Naive B cell (primary cell): ENCODE measurements around the gene C20orf173. TPM values are rescaled to one million over a fixed set of nuclear protein-coding genes. Genes with fewer than 3 reads are reported as not detected.
A peak's percentile ranks its signal among the peaks of the same experiment; 100 is the strongest.

Experiments
- ATAC-seq, 2 donors: fragments of 150-1000 bp; cut with Tn5 transposase; 2 replicates each; pipeline ENCODE4 v1.10.0; 2021; ENCODE audit warnings: low read depth in 2 of 2, mild to moderate bottlenecking in 2 of 2, moderate library complexity in 2 of 2
- DNase-seq: peaks from one replicate; pipeline ENCODE4 v3.0.0; 2022
- H3K27ac Mint-ChIP-seq, 6 donors: one replicate each; pipeline ENCODE4 v1.8.0; 2020 to 2022; ENCODE audit warnings: mild to moderate bottlenecking in 6 of 6, mixed read lengths in 6 of 6, moderate library complexity in 5 of 6, inconsistent platforms in 2 of 6
- H3K27me3 Mint-ChIP-seq, 3 donors: one replicate each; pipeline ENCODE4 v1.8.0; 2021 to 2022; ENCODE audit warnings: mixed read lengths in 3 of 3, mild to moderate bottlenecking in 1 of 3
- H3K36me3 Mint-ChIP-seq, 2 donors: one replicate each; pipeline ENCODE4 v1.8.0; 2020 to 2022; ENCODE audit warnings: mixed read lengths in 2 of 2, inconsistent platforms in 1 of 2, mild to moderate bottlenecking in 1 of 2
- H3K4me1 Mint-ChIP-seq, 3 donors: one replicate each; pipeline ENCODE4 v1.8.0; 2020 to 2022; ENCODE audit warnings: mixed read lengths in 3 of 3, inconsistent platforms in 1 of 3, mild to moderate bottlenecking in 1 of 3, moderate library complexity in 1 of 3
- H3K4me3 Mint-ChIP-seq, 8 donors: one replicate each; pipeline ENCODE4 v1.8.0; 2020 to 2022; ENCODE audit warnings: mild to moderate bottlenecking in 8 of 8, mixed read lengths in 8 of 8, moderate library complexity in 8 of 8, inconsistent platforms in 2 of 8
- H3K9me3 Mint-ChIP-seq, 7 donors: one replicate each; pipeline ENCODE4 v1.8.0; 2020 to 2022; ENCODE audit warnings: mixed read lengths in 7 of 7, mild to moderate bottlenecking in 5 of 7, inconsistent platforms in 2 of 7, moderate library complexity in 1 of 7
- polyA plus RNA-seq, 6 donors: library from polyadenylated mRNA; unstranded; fragments of 300-500 nt; fragmentation: Illumina TruSeq; gene quantifications; one replicate each; pipeline ENCODE4 v1.2.3, GENCODE V29; 2021; ENCODE audit warnings: low read depth in 6 of 6

The C20orf173 gene
- polyA plus RNA-seq, result not detected

GRCh38 chr20:35529552-35529951 lies at the start of gene C20orf173:
Gene C20orf173, minus strand, starts transcription at chr20:35529652. Its CDS starts 279 bp downstream, at chr20:35529373.
- no peak for DNase-seq
- Mint-ChIP-seq H3K9me3 (no peaks in the 10 kb centered on the region), H3K27ac (no peak within 1 kb of the TSS), H3K4me3 (no peak within 1 kb of the TSS), H3K4me1 (peaks cover 0 to 5% (median 0%) of the 10 kb centered on the region in 3 donors), H3K27me3 (no peaks in the 10 kb centered on the region), H3K36me3 (no peaks in the 10 kb centered on the region)
- no peak for ATAC-seq

DNA sequence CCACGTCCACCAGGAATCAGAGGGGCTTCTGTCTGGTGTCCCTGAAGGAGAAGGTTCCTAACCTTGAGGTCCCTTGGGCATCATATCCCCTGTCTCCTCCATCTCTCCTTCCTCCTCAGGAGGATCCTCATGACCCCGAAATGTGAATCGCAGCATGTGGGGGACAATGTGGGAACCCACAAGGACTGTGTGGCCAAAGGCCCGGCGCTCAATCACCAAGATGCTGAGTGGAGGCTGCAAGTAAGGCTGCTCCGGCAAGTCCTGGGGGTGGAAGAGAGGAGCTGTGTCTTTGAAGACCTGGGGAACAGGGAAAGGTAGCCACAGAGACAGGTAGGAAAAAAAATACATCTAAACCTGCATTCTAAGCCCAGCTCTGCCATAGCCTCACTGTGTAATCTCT lies 49.7 kb upstream of the C20orf173 start:
- DNase-seq (no peak), ATAC-seq (no peak)
- Mint-ChIP-seq H3K36me3 (peaks cover 2 to 4% of the 10 kb centered on the region in 2 donors), H3K27me3 (peaks cover 7 to 31% (median 9%) of the 10 kb centered on the region in 3 donors), H3K27ac (no peak overlapping the region), H3K9me3 (peaks cover 0 to 22% (median 12%) of the 10 kb centered on the region in 7 donors), H3K4me3 (no peak overlapping the region), H3K4me1 (no peaks in the 10 kb centered on the region)

GRCh38 chr20:35578469-35578868 lies 49.0 kb upstream of the C20orf173 start:
- peaks cover 7 to 31% (median 9%) of the 10 kb centered on the region in 3 donors for H3K27me3 Mint-ChIP-seq
- peaks cover 4 to 6% of the 10 kb centered on the region in 2 donors for H3K36me3 Mint-ChIP-seq
- DNase-seq (no peak), ATAC-seq (no peak)
- H3K4me1 Mint-ChIP-seq, result no peaks in the 10 kb centered on the region
- peak overlapping the region in 1 of 6 donors; percentile 77 for H3K27ac Mint-ChIP-seq
- H3K4me3 Mint-ChIP-seq, result no peak overlapping the region
- H3K9me3 Mint-ChIP-seq, result peaks cover 0 to 28% (median 16%) of the 10 kb centered on the region in 7 donors

DNA sequence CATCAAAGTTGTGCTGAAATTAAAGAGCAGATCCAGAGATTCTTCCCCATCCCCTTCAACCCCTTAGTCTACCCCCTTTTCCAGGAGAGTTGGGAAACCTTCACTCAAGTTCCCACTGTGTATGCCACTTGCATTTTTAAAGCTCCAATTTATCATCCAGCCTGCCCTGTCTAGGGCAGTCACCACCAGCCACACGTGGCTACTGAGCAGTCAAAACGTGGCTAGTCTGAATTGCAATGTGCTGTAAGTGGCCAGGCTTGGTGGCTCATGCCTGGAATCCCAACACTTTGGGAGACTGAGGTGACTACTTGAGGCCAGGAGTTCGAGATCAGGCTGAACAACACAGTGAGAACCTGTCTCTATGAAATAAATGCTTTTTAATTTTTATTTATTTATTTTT lies 47.4 kb upstream of the C20orf173 start:
- no peak for DNase-seq
- no peaks in the 10 kb centered on the region for H3K4me1 Mint-ChIP-seq
- H3K36me3 Mint-ChIP-seq, result peaks cover 9 to 14% of the 10 kb centered on the region in 2 donors
- H3K9me3 Mint-ChIP-seq, result peaks cover 0 to 33% (median 19%) of the 10 kb centered on the region in 7 donors
- H3K27ac Mint-ChIP-seq, result peak overlapping the region in 1 of 6 donors; percentile 37
- peaks cover 7 to 23% (median 9%) of the 10 kb centered on the region in 3 donors for H3K27me3 Mint-ChIP-seq
- ATAC-seq, result no peak
- no peak overlapping the region for H3K4me3 Mint-ChIP-seq

DNA sequence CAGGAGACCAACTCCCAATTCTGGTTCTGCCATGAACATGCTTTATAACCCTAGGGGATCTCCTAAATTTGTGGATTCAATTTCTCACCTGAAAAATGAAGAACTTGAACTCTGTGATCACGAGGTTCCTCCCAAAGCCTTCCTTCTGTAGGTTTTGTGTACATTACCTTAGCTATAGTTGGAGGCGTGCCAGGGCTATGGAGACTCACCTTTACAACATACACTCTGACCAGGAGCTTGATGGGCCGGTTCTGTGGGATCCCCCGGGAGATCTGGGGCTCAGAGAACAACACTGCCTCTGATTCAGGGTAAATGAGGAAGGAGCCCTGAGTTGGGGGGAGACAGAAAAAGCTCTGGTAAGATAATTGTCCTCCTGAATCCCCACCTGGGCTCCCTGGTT lies 46.5 kb upstream of the C20orf173 start:
- peaks cover 0 to 31% (median 14%) of the 10 kb centered on the region in 7 donors for H3K9me3 Mint-ChIP-seq
- ATAC-seq, result no peak
- H3K27ac Mint-ChIP-seq, result peak overlapping the region in 1 of 6 donors; percentile 6

DNA sequence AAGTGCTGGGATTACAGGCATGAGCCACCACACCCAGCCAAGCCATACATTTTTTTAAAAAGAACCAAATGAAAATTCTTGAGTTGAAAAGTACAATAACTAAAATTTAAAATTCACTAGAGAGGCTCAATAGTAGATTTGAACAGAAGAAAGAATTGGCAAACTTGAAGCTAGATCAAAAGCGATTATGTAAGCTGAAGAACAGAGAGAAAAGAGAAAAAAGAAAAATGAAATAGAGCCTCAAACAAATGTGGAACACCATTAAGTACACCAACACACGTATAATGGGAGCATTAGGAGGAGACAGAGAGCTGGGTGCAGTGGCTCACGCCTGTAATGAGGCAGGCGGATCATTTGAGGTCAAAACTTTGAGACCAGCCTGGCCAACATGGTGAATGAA lies 43.4 kb upstream of the C20orf173 start:
- H3K9me3 Mint-ChIP-seq, result peaks cover 0 to 29% (median 14%) of the 10 kb centered on the region in 7 donors

More for the DNA sequence above, 46.5 kb upstream of the C20orf173 start:
- no peak overlapping the region for H3K4me3 Mint-ChIP-seq
- H3K27me3 Mint-ChIP-seq, result peaks cover 7 to 23% (median 9%) of the 10 kb centered on the region in 3 donors
- no peaks in the 10 kb centered on the region for H3K4me1 Mint-ChIP-seq
- no peak for DNase-seq
- H3K36me3 Mint-ChIP-seq, result peaks cover 5 to 14% of the 10 kb centered on the region in 2 donors

DNA sequence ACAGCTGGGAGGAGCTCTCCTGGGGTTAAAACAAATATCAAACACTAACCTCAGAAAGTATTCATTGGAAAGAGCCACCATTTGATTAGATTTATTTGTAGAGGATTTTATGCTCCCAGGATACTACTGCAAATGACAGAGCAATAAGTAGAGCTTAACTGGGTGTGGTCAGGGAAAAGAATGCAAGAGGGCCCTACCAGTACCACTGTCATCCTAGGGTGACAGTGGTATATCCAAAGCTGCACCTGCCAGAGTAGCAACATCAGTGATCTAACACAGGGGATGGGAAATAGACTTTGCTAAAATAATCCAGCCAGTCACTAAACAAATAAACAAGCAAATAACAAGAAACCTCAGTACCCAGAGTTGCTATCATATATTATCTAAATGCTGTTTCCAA lies 42.1 kb upstream of the C20orf173 start:
- H3K27me3 Mint-ChIP-seq, result peaks cover 7 to 15% (median 7%) of the 10 kb centered on the region in 3 donors
- DNase-seq, result no peak
- peak overlapping the region in 1 of 6 donors; percentile 43 for H3K27ac Mint-ChIP-seq
- peaks cover 5 to 14% of the 10 kb centered on the region in 2 donors for H3K36me3 Mint-ChIP-seq
- no peak for ATAC-seq
- no peak overlapping the region for H3K4me3 Mint-ChIP-seq
- peaks cover 0 to 29% (median 14%) of the 10 kb centered on the region in 7 donors for H3K9me3 Mint-ChIP-seq
- peaks cover 0 to 4% (median 1%) of the 10 kb centered on the region in 3 donors for H3K4me1 Mint-ChIP-seq

More for the DNA sequence above, 43.4 kb upstream of the C20orf173 start:
- DNase-seq (no peak), ATAC-seq (no peak)
- Mint-ChIP-seq H3K4me1 (peaks cover 0 to 4% (median 1%) of the 10 kb centered on the region in 3 donors), H3K27ac (no peak overlapping the region), H3K36me3 (peaks cover 5 to 14% of the 10 kb centered on the region in 2 donors), H3K27me3 (peaks cover 6 to 9% (median 7%) of the 10 kb centered on the region in 3 donors), H3K4me3 (no peak overlapping the region)

- ATAC-seq, result peak in 1 of 2 donors; percentile 45
- peak overlapping the region in 1 of 6 donors; percentile 1 for H3K27ac Mint-ChIP-seq
- peaks cover 0 to 4% (median 1%) of the 10 kb centered on the region in 3 donors for H3K4me1 Mint-ChIP-seq
- H3K9me3 Mint-ChIP-seq, result peaks cover 0 to 22% (median 11%) of the 10 kb centered on the region in 7 donors
- H3K4me3 Mint-ChIP-seq, result no peak overlapping the region
- peaks cover 5 to 8% of the 10 kb centered on the region in 2 donors for H3K36me3 Mint-ChIP-seq
- DNase-seq, result peak; percentile 5
- peaks cover 0 to 9% (median 4%) of the 10 kb centered on the region in 3 donors for H3K27me3 Mint-ChIP-seq
Observed at GRCh38 chr20:35568645-35569044, 39.2 kb upstream of the C20orf173 start.

DNA sequence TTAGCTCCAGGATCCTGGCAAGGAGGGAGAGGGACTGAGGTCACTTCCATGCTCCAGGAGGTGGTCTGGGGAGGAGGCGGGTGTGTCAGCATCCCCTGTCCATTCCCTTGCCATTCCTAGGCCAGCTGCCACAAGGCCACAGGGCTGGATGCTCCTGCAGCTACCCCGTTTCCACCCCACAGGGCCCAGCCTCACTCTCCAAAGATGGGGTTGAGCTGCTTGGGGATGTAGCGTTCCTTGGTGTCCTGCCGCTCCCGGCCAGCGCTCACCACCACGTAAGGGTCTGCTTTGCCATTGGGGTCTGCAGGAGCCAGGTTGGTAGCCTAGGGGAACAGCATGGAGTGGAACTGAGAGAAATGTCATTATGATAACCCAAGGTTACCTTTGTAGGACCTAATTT lies 35.5 kb upstream of the C20orf173 start:
- ATAC-seq, result no peak

DNA sequence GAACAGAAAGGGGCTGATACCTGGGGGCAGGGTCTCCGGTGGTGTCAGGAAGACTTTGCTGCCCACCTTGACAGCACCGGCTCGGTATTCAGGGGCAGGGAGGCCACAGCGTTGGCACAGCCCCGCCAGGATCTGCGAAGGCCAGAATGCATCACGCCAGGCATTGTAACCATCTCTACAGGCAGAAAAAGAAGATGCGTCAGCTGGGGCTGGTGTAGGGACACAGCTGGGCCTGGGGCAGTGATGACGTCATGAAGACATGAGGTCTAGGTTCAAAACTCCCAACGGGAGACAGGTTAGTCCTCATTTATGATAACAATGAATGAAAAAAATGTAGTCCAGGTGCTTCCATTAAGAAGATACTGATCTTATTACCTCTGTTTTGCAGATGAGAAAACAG lies 34.4 kb upstream of the C20orf173 start:
- H3K4me1 Mint-ChIP-seq, result peaks cover 0 to 3% (median under 1%) of the 10 kb centered on the region in 3 donors
- peaks cover 0 to 8% of the 10 kb centered on the region in 2 donors for H3K36me3 Mint-ChIP-seq
- H3K27ac Mint-ChIP-seq, result no peak overlapping the region
- peaks cover 0 to 2% (median 0%) of the 10 kb centered on the region in 7 donors for H3K9me3 Mint-ChIP-seq
- DNase-seq, result no peak
- peaks cover 0 to 9% (median 4%) of the 10 kb centered on the region in 3 donors for H3K27me3 Mint-ChIP-seq
- no peak overlapping the region for H3K4me3 Mint-ChIP-seq
- no peak for ATAC-seq

More for the DNA sequence above, 35.5 kb upstream of the C20orf173 start:
- peaks cover 0 to 2% (median 0%) of the 10 kb centered on the region in 7 donors for H3K9me3 Mint-ChIP-seq
- H3K4me1 Mint-ChIP-seq, result peaks cover 0 to 4% (median 1%) of the 10 kb centered on the region in 3 donors
- DNase-seq, result no peak
- peaks cover 0 to 9% (median 4%) of the 10 kb centered on the region in 3 donors for H3K27me3 Mint-ChIP-seq
- no peaks in the 10 kb centered on the region for H3K36me3 Mint-ChIP-seq
- H3K27ac Mint-ChIP-seq, result no peak overlapping the region
- no peak overlapping the region for H3K4me3 Mint-ChIP-seq

- ATAC-seq (no peak), DNase-seq (no peak)
- Mint-ChIP-seq H3K27ac (no peak overlapping the region), H3K9me3 (peaks cover 0 to 2% (median 0%) of the 10 kb centered on the region in 7 donors), H3K4me3 (no peak overlapping the region), H3K27me3 (peaks cover 0 to 8% (median 0%) of the 10 kb centered on the region in 3 donors), H3K36me3 (peaks cover 0 to 19% of the 10 kb centered on the region in 2 donors), H3K4me1 (no peaks in the 10 kb centered on the region)
Observed at GRCh38 chr20:35562541-35563110, 33.2 kb upstream of the C20orf173 start.

DNA sequence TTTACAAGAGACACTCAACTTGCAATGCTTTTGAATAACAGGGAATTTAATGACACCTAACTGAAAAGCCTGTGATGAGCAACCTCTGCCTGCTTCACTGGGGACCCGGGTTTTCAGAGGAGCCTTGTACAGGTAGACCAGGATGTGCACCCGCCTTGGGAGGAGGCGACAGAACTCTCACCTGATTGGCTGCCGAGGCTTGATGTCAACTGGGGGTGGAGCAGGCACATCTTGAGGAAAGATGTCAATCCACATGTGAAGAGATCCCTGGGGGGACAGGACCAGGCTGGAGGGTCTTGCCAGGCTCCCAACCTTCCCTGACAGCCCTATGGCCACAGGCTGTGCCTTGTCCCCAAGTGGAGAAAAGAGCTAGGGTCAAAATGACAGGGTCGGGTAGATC lies 32.2 kb upstream of the C20orf173 start:
- Mint-ChIP-seq H3K27ac (peak overlapping the region in 1 of 6 donors; percentile 38), H3K27me3 (no peaks in the 10 kb centered on the region), H3K36me3 (peaks cover 0 to 19% of the 10 kb centered on the region in 2 donors), H3K4me3 (no peak overlapping the region), H3K4me1 (no peaks in the 10 kb centered on the region), H3K9me3 (peaks cover 0 to 2% (median 0%) of the 10 kb centered on the region in 7 donors)
- ATAC-seq (no peak), DNase-seq (no peak)

- H3K27me3 Mint-ChIP-seq, result no peaks in the 10 kb centered on the region
- DNase-seq (no peak), ATAC-seq (peak; percentile 59)
- H3K9me3 Mint-ChIP-seq, result peaks cover 0 to 2% (median 0%) of the 10 kb centered on the region in 7 donors
- H3K36me3 Mint-ChIP-seq, result peaks cover 0 to 19% of the 10 kb centered on the region in 2 donors
- H3K27ac Mint-ChIP-seq, result peak overlapping the region in 1 of 6 donors; percentile 38
- no peak overlapping the region for H3K4me3 Mint-ChIP-seq
- no peaks in the 10 kb centered on the region for H3K4me1 Mint-ChIP-seq
Observed at GRCh38 chr20:35561268-35561667, 31.8 kb upstream of the C20orf173 start.

DNA sequence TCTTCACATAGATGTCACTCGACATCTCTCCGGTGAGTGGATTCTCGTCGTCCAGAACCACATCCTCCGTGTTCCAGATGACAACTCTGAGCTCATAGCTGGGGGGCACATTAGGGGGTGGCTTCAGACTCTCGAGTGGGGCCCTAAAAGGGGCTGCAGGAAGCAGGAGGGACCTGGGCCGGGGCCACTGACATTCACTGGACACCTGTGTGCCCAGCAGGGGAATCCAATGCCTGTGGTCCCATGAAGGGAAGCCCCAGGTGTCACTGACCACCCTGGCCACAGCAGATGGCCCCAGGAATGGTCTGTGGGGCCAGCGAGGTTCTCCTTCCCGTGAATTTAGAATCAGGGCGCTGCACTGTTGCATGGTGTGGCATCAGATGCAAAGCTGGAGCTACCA lies 31.1 kb upstream of the C20orf173 start:
- Mint-ChIP-seq H3K9me3 (peaks cover 0 to 2% (median 0%) of the 10 kb centered on the region in 7 donors), H3K4me1 (no peaks in the 10 kb centered on the region), H3K27me3 (no peaks in the 10 kb centered on the region), H3K27ac (no peak overlapping the region), H3K4me3 (no peak overlapping the region), H3K36me3 (peaks cover 0 to 19% of the 10 kb centered on the region in 2 donors)
- ATAC-seq (no peak), DNase-seq (no peak)
